Right lobe of liver (tissue), 6 donors: ENCODE data around the gene PCLO. TPM values are rescaled to one million over a fixed set of nuclear protein-coding genes. Genes with fewer than 3 reads are reported as not detected.

Experiments used
- ATAC-seq, 4 donors: fragments of 200-7000 bp; cut with Tn5 transposase; one replicate each; pipeline ENCODE4 v1.9.1; 2020; ENCODE audit warnings: mild to moderate bottlenecking in 4 of 4, moderate library complexity in 4 of 4
- DNase-seq, 3 donors: peaks; one replicate each; pipeline ENCODE4 v3.0.0-alpha.2; 2020
- H3K27ac ChIP-seq, 3 donors: fragments of 200-600 bp; one replicate each; pipeline ENCODE4 v1.8.0; 2022
- H3K27me3 ChIP-seq, 2 donors: fragments of 200-600 bp; one replicate each; pipeline ENCODE4 v1.8.0; 2022
- H3K36me3 ChIP-seq, 4 donors: fragments of 200-600 bp; sonication (generic) in 1 of 4; one replicate each; pipeline versions ENCODE4 v1.5.1 to v1.8.0; 2017 to 2022; ENCODE audit warnings: control low read depth in 1 of 4
- H3K4me1 ChIP-seq, 4 donors: fragments of 200-600 bp; sonication (generic) in 1 of 4; one replicate each; pipeline versions ENCODE4 v1.5.1 to v1.8.0; 2017 to 2022; ENCODE audit warnings: control low read depth in 1 of 4
- H3K4me3 ChIP-seq, 3 donors: fragments of 200-600 bp; one replicate each; pipeline ENCODE4 v1.8.0; 2022
- H3K9me3 ChIP-seq, 4 donors: fragments of 200-600 bp; sonication (generic) in 1 of 4; one replicate each; pipeline versions ENCODE4 v1.5.1 to v1.8.0; 2017 to 2022; ENCODE audit warnings: control low read depth in 1 of 4
- POLR2A ChIP-seq: fragments of 450-650 bp; IDR thresholded peaks from one replicate; pipeline ENCODE4 v1.6.1; 2017; ENCODE audit warnings: antibody characterized with exemption, mild to moderate bottlenecking
- WGBS: methylation state at CpG from one replicate; pipeline ENCODE4 v1.1.6; 2018; ENCODE audit warnings: low coverage, low lambda C conversion rate; ENCODE audit not compliant: insufficient coverage; ENCODE audit errors: missing lambda C conversion rate; 5-methylcytosine and 5-hydroxymethylcytosine counted together
- intact Hi-C, 2 donors: fragments of 100-400 bp; cut with DNase I; formaldehyde crosslinking; loops; one replicate each; pipeline versions ENCODE4 v1.11.2 to v1.14.1; 2022
- total RNA-seq, 6 experiments: library from RNA; depleted of rRNA in 2 of 6; stranded (reverse); fragments of >200 nt in 2 of 6; fragmentation: NEBNext Ultra II Directional in 3 of 6; extraction: Animal tissue kit (Norgen Biotek cat#: 25700) in 3 of 6; gene quantifications; one replicate each; pipeline versions ENCODE4 v1.1.0 to v1.2.4, GENCODE V29; 2016 to 2023
- TF ChIP-seq, protein P1 (sequence below), 4 donors: fragments of 200-600 bp in 3 of 4; fragments of 450-650 bp in 1 of 4; IDR thresholded peaks; one replicate each; pipeline versions ENCODE4 v1.5.1 to v1.8.0; 2016 to 2022; ENCODE audit warnings: antibody characterized with exemption in 4 of 4, mild to moderate bottlenecking in 2 of 4
- donor health status: DM: no; HTN: yes; CAD: no.
- donor health status: DM: no; HTN: no; CAD: no.
- donor health status: DM: no; HTN: no; CAD: no.
- donor health status: DM: no; HTN: yes; CAD: no.
- donor health status: DM: no; HTN: yes; CAD: no.

The PCLO gene
- total RNA-seq, 6 experiments from 2014 or later: 0.22 to 1.1 (median 0.33) TPM

- no peaks in the 10 kb centered on the region for H3K36me3 ChIP-seq
- TF ChIP-seq, protein P1, sequence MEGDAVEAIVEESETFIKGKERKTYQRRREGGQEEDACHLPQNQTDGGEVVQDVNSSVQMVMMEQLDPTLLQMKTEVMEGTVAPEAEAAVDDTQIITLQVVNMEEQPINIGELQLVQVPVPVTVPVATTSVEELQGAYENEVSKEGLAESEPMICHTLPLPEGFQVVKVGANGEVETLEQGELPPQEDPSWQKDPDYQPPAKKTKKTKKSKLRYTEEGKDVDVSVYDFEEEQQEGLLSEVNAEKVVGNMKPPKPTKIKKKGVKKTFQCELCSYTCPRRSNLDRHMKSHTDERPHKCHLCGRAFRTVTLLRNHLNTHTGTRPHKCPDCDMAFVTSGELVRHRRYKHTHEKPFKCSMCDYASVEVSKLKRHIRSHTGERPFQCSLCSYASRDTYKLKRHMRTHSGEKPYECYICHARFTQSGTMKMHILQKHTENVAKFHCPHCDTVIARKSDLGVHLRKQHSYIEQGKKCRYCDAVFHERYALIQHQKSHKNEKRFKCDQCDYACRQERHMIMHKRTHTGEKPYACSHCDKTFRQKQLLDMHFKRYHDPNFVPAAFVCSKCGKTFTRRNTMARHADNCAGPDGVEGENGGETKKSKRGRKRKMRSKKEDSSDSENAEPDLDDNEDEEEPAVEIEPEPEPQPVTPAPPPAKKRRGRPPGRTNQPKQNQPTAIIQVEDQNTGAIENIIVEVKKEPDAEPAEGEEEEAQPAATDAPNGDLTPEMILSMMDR (IDR thresholded peaks at IDR 0.05): no peak
- no peak for DNase-seq
- no peaks in the 10 kb centered on the region for H3K27me3 ChIP-seq
- H3K4me1 ChIP-seq: no peaks in the 10 kb centered on the region
- H3K27ac ChIP-seq: no peak overlapping the region
- no peak for ATAC-seq
- 76% methylated on average over 2 of the region's 2 CpGs for WGBS
- no peak overlapping the region for H3K4me3 ChIP-seq
- intact Hi-C loops: no loop called here
- no peaks in the 10 kb centered on the region for H3K9me3 ChIP-seq
Measured at GRCh38 chr7:83150310-83150709, 12.4 kb downstream of the PCLO start.

- TF ChIP-seq, protein P1 (IDR thresholded peaks at IDR 0.05): no peak
- TF ChIP-seq POLR2A: no peak
- Histone ChIP-seq H3K27ac (no peak overlapping the region), H3K36me3 (no peaks in the 10 kb centered on the region), H3K9me3 (no peaks in the 10 kb centered on the region), H3K4me3 (no peak overlapping the region), H3K4me1 (no peaks in the 10 kb centered on the region), H3K27me3 (no peaks in the 10 kb centered on the region)
- no peak for DNase-seq
- intact Hi-C loops: no loop called here
- ATAC-seq: no peak
- 42% methylated on average over 1 of the region's 1 CpG for WGBS
Measured at GRCh38 chr7:83149466-83149865, 13.2 kb downstream of the PCLO start.

DNA sequence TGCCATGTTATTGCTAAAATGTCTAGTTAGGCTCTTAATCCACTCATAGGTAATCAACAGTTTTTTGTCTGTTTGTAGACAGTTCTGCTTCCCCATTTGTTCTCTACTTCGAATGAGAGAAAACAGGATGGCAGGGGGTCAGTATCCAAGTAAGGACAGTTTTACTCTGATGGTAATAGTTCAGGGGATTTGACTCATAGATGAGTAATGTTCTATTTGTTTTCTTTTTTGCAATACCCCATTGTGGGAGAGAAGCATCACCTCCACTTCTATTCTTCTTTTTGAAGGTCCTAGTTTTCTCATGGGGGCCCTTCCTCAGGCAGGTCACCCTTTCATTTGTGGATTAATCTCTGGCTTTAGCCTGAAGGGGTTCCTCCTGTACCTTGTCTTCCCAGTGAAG lies 13.9 kb downstream of the PCLO start:
- no peaks in the 10 kb centered on the region for H3K27me3 ChIP-seq
- DNase-seq (no peak), ATAC-seq (no peak)
- TF ChIP-seq, protein P1 (IDR thresholded peaks at IDR 0.05): no peak
- no peak for TF ChIP-seq POLR2A
- no peaks in the 10 kb centered on the region for H3K36me3 ChIP-seq
- no peaks in the 10 kb centered on the region for H3K4me1 ChIP-seq
- no peak overlapping the region for H3K4me3 ChIP-seq
- WGBS: 39% methylated on average over 1 of the region's 1 CpG
- H3K27ac ChIP-seq: no peak overlapping the region
- intact Hi-C loops: no loop called here
- H3K9me3 ChIP-seq: no peaks in the 10 kb centered on the region

GRCh38 chr7:83143107-83143506 lies 19.6 kb downstream of the PCLO start:
- ATAC-seq: no peak
- no peak for DNase-seq
- TF ChIP-seq, protein P1 (IDR thresholded peaks at IDR 0.05): no peak
- TF ChIP-seq POLR2A: no peak
- no peak overlapping the region for H3K27ac ChIP-seq
- H3K27me3 ChIP-seq: no peaks in the 10 kb centered on the region
- no peak overlapping the region for H3K4me3 ChIP-seq
- intact Hi-C loops: no loop called here
- 91% methylated on average over 1 of the region's 1 CpG for WGBS
- no peaks in the 10 kb centered on the region for H3K9me3 ChIP-seq
- H3K36me3 ChIP-seq: no peaks in the 10 kb centered on the region
- no peaks in the 10 kb centered on the region for H3K4me1 ChIP-seq

DNA sequence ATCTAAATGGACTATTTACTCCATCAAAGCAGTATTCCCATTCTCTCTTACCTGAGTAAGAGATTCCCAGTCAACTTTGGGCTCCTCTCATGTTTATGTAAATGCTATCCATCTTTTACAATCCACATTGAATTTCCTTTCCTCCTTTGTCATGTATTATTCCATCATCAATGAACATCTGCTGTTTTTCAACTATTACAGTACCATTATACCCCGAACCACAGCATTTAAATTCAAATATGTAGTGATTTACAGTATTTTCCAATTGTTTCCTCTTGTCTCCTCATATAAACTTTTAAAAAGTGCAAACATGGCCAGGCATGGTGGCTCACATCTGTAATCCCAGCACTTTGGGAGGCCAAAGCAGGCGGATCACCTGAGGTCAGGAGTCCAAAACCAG lies 20.3 kb downstream of the PCLO start:
- ATAC-seq (no peak), DNase-seq (no peak)
- intact Hi-C loops: no loop called here
- no peaks in the 10 kb centered on the region for H3K4me1 ChIP-seq
- 60% methylated on average over 2 of the region's 2 CpGs for WGBS
- H3K9me3 ChIP-seq: no peaks in the 10 kb centered on the region
- no peak for TF ChIP-seq POLR2A
- TF ChIP-seq, protein P1 (IDR thresholded peaks at IDR 0.05): no peak
- H3K27ac ChIP-seq: no peak overlapping the region
- no peaks in the 10 kb centered on the region for H3K36me3 ChIP-seq
- H3K27me3 ChIP-seq: no peaks in the 10 kb centered on the region
- H3K4me3 ChIP-seq: no peak overlapping the region
